Measurements from ENCODE around the gene NDUFA3. TPM values are rescaled to one million over a fixed set of nuclear protein-coding genes. Genes with fewer than 3 reads are reported as not detected.
"Not testable (repeated sequence)": the region's sequence is repeated elsewhere in the genome, so short reads cannot be mapped to it uniquely, and the experiment has no call there.

The NDUFA3 gene
- total RNA-seq, 4 donors from 2014 or later: 4.7 to 65.8 (median 5.5) TPM; not detected in 1

DNA sequence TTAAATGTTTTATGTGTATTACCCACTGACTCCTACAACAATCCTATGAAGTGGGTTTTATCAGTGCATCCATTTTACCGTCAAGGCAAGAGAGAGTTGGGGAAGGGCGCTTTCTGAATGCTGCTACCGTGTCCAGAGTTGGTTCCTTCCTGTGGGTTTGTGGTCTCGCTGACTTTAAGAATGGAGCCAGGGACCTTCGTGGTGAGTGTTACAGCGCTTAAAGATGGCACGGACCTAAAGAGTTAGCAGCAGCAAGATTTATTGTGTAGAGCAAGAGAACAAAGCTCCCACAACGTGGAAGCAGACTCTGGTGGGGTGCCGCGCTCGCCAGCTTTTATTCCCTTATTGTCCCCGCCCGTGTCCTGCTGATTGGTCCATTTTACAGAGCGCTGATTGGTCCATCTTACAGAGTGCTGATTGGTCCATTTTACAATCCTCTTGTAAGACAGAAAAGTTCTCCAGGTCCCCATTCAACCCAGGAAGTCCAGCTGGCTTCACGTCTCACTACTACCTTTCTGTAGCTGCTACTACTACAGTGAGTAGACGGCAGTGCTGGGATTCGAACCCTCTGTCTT, 8.1 kb upstream of the NDUFA3 start:
- no peak overlapping the region for H3K27ac ChIP-seq
- H3K9me3 ChIP-seq: no peaks in the 10 kb centered on the region
- no peak overlapping the region for H3K4me3 ChIP-seq
- TF ChIP-seq CTCF (IDR thresholded peaks at IDR 0.05) (no peak), POLR2A (IDR thresholded peaks at IDR 0.05) (no peak)
- peaks cover 0 to 4% of the 10 kb centered on the region in 2 donors for H3K27me3 ChIP-seq
- no peaks in the 10 kb centered on the region for H3K36me3 ChIP-seq
- peaks cover 0 to 5% of the 10 kb centered on the region in 2 donors for H3K4me1 ChIP-seq
- no peak for DNase-seq
- intact Hi-C loops (cut with DNase I; ENCODE audit: low total_unique reads): no loop called here

- Histone ChIP-seq H3K4me3 (peak overlapping the region; percentile 9 to 29), H3K4me1 (peaks cover 0 to 5% of the 10 kb centered on the region in 2 donors), H3K27me3 (peaks cover 0 to 4% of the 10 kb centered on the region in 2 donors), H3K9me3 (no peaks in the 10 kb centered on the region), H3K27ac (no peak overlapping the region), H3K36me3 (no peaks in the 10 kb centered on the region)
- DNase-seq: no peak
- intact Hi-C loops (cut with DNase I; ENCODE audit: low total_unique reads): no loop called here
- TF ChIP-seq CTCF (IDR thresholded peaks at IDR 0.05): no peak
- no peak for TF ChIP-seq POLR2A (IDR thresholded peaks at IDR 0.05)
Measured at GRCh38 chr19:54095136-54095858, 7.4 kb upstream of the NDUFA3 start.

DNA sequence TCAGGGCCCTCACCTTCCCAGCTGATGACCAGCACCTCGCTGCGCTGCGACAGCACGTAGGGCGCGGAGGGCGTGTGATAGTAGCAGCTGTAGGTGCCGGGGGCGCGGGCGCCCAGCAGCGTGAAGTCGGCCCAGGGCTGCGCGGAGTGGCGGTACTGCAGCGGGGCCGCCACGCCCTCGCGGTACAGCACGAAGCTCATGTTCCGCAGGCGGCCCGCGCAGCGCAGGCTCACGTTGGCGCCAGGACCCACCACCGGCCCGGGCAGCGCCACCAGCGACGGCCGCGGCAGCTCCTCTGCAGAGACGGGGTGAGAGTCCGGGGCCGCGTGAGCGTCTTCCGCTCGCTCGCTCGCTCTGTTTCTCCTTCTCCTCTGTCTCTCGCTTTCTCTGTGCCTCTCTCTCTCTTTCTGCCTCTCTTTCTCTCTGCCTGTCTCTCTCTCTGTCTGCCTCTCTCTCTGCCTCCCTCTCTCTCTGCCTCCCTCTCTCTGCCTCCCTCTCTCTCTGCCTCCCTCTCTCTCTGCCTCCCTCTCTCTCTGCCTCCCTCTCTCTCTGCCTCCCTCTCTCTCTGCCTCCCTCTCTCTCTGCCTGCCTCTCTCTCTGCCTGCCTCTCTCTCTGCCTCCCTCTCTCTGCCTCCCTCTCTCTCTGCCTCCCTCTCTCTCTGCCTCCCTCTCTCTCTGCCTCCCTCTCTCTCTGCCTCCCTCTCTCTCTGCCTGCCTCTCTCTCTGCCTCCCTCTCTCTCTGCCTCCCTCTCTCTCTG, 6.6 kb upstream of the NDUFA3 start:
- H3K27me3 ChIP-seq; H3K36me3 ChIP-seq; H3K4me1 ChIP-seq; H3K9me3 ChIP-seq; intact Hi-C loops (cut with DNase I; ENCODE audit: low total_unique reads): not testable (repeated sequence)
- H3K4me3 ChIP-seq: peak overlapping the region; percentile 9 to 29
- peak overlapping the region in 1 of 2 donors; percentile 41 for H3K27ac ChIP-seq
- peak in 1 of 2 donors; percentile 39 for DNase-seq

DNA sequence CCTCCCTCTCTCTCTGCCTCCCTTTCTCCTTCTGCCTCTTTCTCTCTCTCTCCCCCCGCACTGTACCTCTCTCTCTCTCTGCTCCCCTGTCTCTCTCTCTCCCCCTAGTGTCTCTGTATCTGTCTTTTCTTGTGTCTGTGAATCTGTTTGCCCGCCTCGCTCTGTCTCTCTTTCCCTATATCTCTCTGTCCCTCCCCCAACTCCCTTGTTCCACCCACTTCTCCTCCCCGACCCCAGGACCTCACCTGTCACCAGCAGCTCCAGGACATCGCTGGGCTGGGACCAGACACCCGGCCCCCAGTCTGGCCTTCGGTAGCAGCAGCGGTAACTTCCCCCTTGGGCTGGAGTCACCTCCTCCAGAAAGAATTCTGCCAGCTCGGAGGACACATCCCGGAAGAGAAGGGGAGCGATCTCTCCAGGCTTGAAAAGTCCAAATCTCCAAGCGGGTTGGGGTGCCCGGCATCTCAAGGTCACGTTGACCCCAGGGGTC, 6.0 kb upstream of the NDUFA3 start:
- TF ChIP-seq POLR2A (IDR thresholded peaks at IDR 0.05) (no peak), CTCF (IDR thresholded peaks at IDR 0.05) (peak in 2 of 4 experiments; percentile 18 to 29)
- no peaks in the 10 kb centered on the region for H3K36me3 ChIP-seq
- peaks cover 0 to 5% of the 10 kb centered on the region in 2 donors for H3K4me1 ChIP-seq
- peak overlapping the region; percentile 25 to 41 for H3K27ac ChIP-seq
- H3K4me3 ChIP-seq: no peak overlapping the region
- no peak for DNase-seq
- intact Hi-C loops (cut with DNase I; ENCODE audit: low total_unique reads): no loop called here
- H3K27me3 ChIP-seq: peaks cover 0 to 4% of the 10 kb centered on the region in 2 donors
- no peaks in the 10 kb centered on the region for H3K9me3 ChIP-seq

DNA sequence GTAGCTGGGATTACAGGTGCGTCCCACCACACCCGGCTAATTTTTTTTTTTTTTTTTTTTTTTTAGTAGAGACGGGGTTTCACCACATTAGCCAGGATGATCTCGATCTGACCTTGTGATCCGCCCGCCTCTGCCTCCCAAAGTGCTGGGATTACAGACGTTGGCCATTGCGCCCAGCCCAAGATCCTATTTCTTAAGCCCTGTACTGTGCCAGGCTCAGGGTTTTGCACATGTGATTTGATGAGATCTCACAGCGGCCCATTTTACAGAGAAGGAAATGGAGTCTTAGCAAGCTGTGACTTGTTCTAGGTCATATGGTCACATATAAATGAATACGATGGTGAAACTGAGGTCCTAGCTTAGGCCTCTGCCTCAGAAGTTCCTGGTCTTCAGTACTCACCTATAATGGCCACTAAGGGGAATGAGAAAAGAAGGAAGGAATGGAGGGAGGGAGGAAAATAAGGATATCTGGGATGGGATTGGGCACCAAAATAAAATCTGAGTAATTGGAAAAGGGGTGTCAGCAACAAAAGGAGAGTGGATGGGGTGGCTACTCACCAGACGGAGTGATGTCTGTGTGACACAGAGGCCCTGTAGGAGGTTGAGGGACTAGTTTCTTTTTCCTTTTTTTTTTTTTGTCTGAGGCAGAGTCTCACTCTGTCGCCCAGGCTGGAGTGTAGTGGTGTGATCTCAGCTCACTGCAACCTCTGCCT, 3.3 kb upstream of the NDUFA3 start:
- intact Hi-C loops (cut with DNase I; ENCODE audit: low total_unique reads): no loop called here
- no peak for DNase-seq
- Histone ChIP-seq H3K27me3 (peaks cover 0 to 4% of the 10 kb centered on the region in 2 donors), H3K36me3 (no peaks in the 10 kb centered on the region), H3K4me3 (no peak overlapping the region), H3K9me3 (no peaks in the 10 kb centered on the region), H3K27ac (no peak overlapping the region), H3K4me1 (peaks cover 0 to 13% of the 10 kb centered on the region in 2 donors)
- TF ChIP-seq CTCF (IDR thresholded peaks at IDR 0.05) (no peak), POLR2A (IDR thresholded peaks at IDR 0.05) (no peak)

GRCh38 chr19:54099903-54100255, 2.8 kb upstream of the NDUFA3 start:
- H3K4me1 ChIP-seq: peaks cover 0 to 13% of the 10 kb centered on the region in 2 donors
- intact Hi-C loops (cut with DNase I; ENCODE audit: low total_unique reads); H3K9me3 ChIP-seq; H3K27ac ChIP-seq; H3K27me3 ChIP-seq; H3K4me3 ChIP-seq; DNase-seq; H3K36me3 ChIP-seq: not testable (repeated sequence)

Data from uterus (tissue), 4 donors.